HepG2 (cell line): ENCODE results near the gene NUP35. TPM values are rescaled to one million over a fixed set of nuclear protein-coding genes. Genes with fewer than 3 reads are reported as not detected.

Source experiments
- ATAC-seq: fragments of 200-7000 bp; cut with Tn5 transposase; 3 replicates; pipeline ENCODE4 v1.9.1; 2020; ENCODE audit warnings: mild to moderate bottlenecking, moderate library complexity
- BruUV-seq: library from RNA; stranded (reverse); fragments of 400-500 nt; replicated peaks from 2 replicates; lab custom pipeline; 2021; lab: Mats Ljungman, UMichigan
- CTCF ChIA-PET: fragments of 300-600 bp; formaldehyde crosslinking; extraction: SDS; loops from one replicate; lab custom pipeline; 2021; ENCODE audit warnings: low total read pairs, inconsistent platforms, low intra/inter-chr PET ratio; lab: Yijun Ruan, JAX
- POLR2A ChIA-PET: fragments of 350-600 bp; sonication (Branson Sonifier 250); formaldehyde crosslinking; loops from one replicate; lab custom pipeline; 2020; ENCODE audit warnings: antibody characterized with exemption, inconsistent platforms; lab: Yijun Ruan, JAX
- DNase-seq: peaks from one replicate; pipeline ENCODE4 v3.0.0-alpha.2; 2015; ENCODE audit warnings: low spot score
- FAIRE-seq: peaks from 3 replicates; lab custom pipeline; 2011; peaks lifted over from hg19 to GRCh38; lab: Jason Lieb, UNC
- H2AFZ ChIP-seq: one replicate; pipeline ENCODE4 v1.6.1; 2011; ENCODE audit warnings: low read length, inconsistent platforms
- H3K27ac ChIP-seq: fragments of 300-600 bp; 3 replicates; pipeline ENCODE4 v1.8.0; 2011; ENCODE audit warnings: mixed run types, mild to moderate bottlenecking, mixed read lengths, low read length, inconsistent platforms; ENCODE audit not compliant: insufficient read depth; ENCODE audit errors: extremely low read length
- H3K27me3 ChIP-seq, 2 experiments: fragments of 200-600 bp in 1 of 2; 2 replicates in 1 of 2; 3 replicates in 1 of 2; pipeline versions ENCODE4 v1.6.0 to v1.8.0; 2011; ENCODE audit warnings: low read length in 2 of 2, mild to moderate bottlenecking in 2 of 2, moderate library complexity in 2 of 2, inconsistent platforms in 1 of 2; ENCODE audit not compliant: insufficient read depth in 2 of 2, control insufficient read depth in 1 of 2
- H3K36me3 ChIP-seq, 2 experiments: fragments of 200-600 bp in 1 of 2; replicated peaks in 1 of 2; 2 replicates in 1 of 2; 3 replicates in 1 of 2; pipeline versions ENCODE4 v1.5.1 to v1.8.0; 2011; ENCODE audit warnings: low read length in 2 of 2, inconsistent platforms in 1 of 2; ENCODE audit not compliant: insufficient read depth in 2 of 2, control insufficient read depth in 1 of 2
- H3K4me1 ChIP-seq: 2 replicates; pipeline ENCODE4 v1.5.1; 2012; ENCODE audit warnings: low read length, inconsistent platforms; ENCODE audit not compliant: insufficient read depth
- H3K4me2 ChIP-seq: 2 replicates; pipeline ENCODE4 v1.6.0; 2011; ENCODE audit warnings: low read depth, low read length, inconsistent platforms
- H3K4me3 ChIP-seq, 3 experiments: fragments of 200-600 bp in 1 of 3; sonication (generic), shearing (Covaris generic) in 1 of 3; replicated peaks in 1 of 3; 2 replicates each; pipeline ENCODE4 v1.5.1; 2011 to 2016; ENCODE audit warnings: low read length in 3 of 3, inconsistent platforms in 2 of 3, low read depth in 2 of 3, mild to moderate bottlenecking in 2 of 3, control low read depth in 1 of 3, mixed read lengths in 1 of 3; ENCODE audit not compliant: insufficient read depth in 1 of 3
- H3K79me2 ChIP-seq: one replicate; pipeline ENCODE4 v1.6.1; 2011; ENCODE audit warnings: low read length, inconsistent platforms; ENCODE audit not compliant: insufficient read depth
- H3K9ac ChIP-seq: 2 replicates; pipeline ENCODE4 v1.6.0; 2011; ENCODE audit warnings: mild to moderate bottlenecking, low read depth, low read length, inconsistent platforms; ENCODE audit not compliant: insufficient read depth
- H3K9me3 ChIP-seq: 2 replicates; pipeline ENCODE4 v1.5.1; 2012; ENCODE audit warnings: mild to moderate bottlenecking, low read length
- H4K20me1 ChIP-seq: 2 replicates; pipeline ENCODE4 v1.6.0; 2011; ENCODE audit warnings: inconsistent platforms, mild to moderate bottlenecking, low read length, moderate library complexity; ENCODE audit not compliant: insufficient read depth
- CBX2 ChIP-seq, 2 experiments: fragments of 200-600 bp in 1 of 2; sonication (generic); formaldehyde crosslinking in 1 of 2; IDR thresholded peaks; 2 replicates each; pipeline versions ENCODE4 v1.7.0 to v1.8.1; 2018 to 2022; ENCODE audit warnings: low read depth in 2 of 2, low read length in 1 of 2, mild to moderate bottlenecking in 1 of 2, missing genetic modification reagents in 1 of 2
- GPBP1L1 ChIP-seq: sonication (generic); formaldehyde crosslinking; IDR thresholded peaks from 2 replicates; pipeline ENCODE4 v1.5.0; 2020; ENCODE audit warnings: mild to moderate bottlenecking, missing genetic modification reagents
- ISL2 ChIP-seq: sonication (generic); formaldehyde crosslinking; IDR thresholded peaks from 2 replicates; pipeline ENCODE4 v1.5.0; 2020; ENCODE audit warnings: missing genetic modification reagents
- MIER3 ChIP-seq: IDR thresholded peaks from 2 replicates; pipeline ENCODE4 v1.6.1; 2016; ENCODE audit warnings: missing compliant biosample characterization, borderline replicate concordance
- NFIC ChIP-seq: IDR thresholded peaks from 2 replicates; pipeline ENCODE4 v1.6.1; 2012; ENCODE audit warnings: mild to moderate bottlenecking, low read length, inconsistent platforms
- RERE ChIP-seq: IDR thresholded peaks from 2 replicates; pipeline ENCODE4 v1.6.1; 2016; ENCODE audit warnings: low read depth, missing genetic modification reagents, missing compliant biosample characterization
- RFX1 ChIP-seq: fragments of 450-650 bp; IDR thresholded peaks from 2 replicates; pipeline ENCODE4 v1.6.1; 2017
- RFXAP ChIP-seq: sonication (generic); formaldehyde crosslinking; IDR thresholded peaks from 2 replicates; pipeline ENCODE4 v1.4.0; 2020; ENCODE audit warnings: missing genetic modification reagents, borderline replicate concordance
- TEAD3 ChIP-seq: optimal IDR thresholded peaks from 2 replicates; pipeline ENCODE3; 2016; ENCODE audit warnings: borderline replicate concordance
- U2AF2 ChIP-seq: fragments of 200-400 bp; formaldehyde crosslinking; IDR thresholded peaks from 2 replicates; pipeline ENCODE4 v1.6.1; 2017; ENCODE audit warnings: low read depth, mild to moderate bottlenecking, low read length
- ZBTB1 ChIP-seq: sonication (generic); formaldehyde crosslinking; IDR thresholded peaks from 2 replicates; pipeline ENCODE4 v1.4.0; 2020; ENCODE audit warnings: missing genetic modification reagents, borderline replicate concordance
- ZNF280D ChIP-seq: sonication (generic); formaldehyde crosslinking; IDR thresholded peaks from 2 replicates; pipeline ENCODE4 v1.5.1; 2020; ENCODE audit warnings: mild to moderate bottlenecking, missing genetic modification reagents
- WGBS: methylation state at CpG from one replicate; pipeline ENCODE4 v1.1.6; 2017; ENCODE audit warnings: low lambda C conversion rate; 5-methylcytosine and 5-hydroxymethylcytosine counted together
- in situ Hi-C: cut with HindIII; loops from 2 replicates; pipeline ENCODE4 v1.10.0; 2017; ENCODE audit warnings: low pct_unique_long_range_greater_than_20kb; ENCODE audit not compliant: extremely low pct_ligation_motif_present
- intact Hi-C: fragments of 100-400 bp; cut with micrococcal nuclease; formaldehyde crosslinking; loops from one replicate; pipeline ENCODE4 v1.10.0; 2022; ENCODE audit not compliant: unreplicated experiment
- polyA plus RNA-seq, 8 experiments: library from polyadenylated mRNA; depleted of rRNA in 3 of 8; stranded (reverse) in 7 of 8; unstranded in 1 of 8; fragments of >200 nt; fragmentation: Illumina TruSeq in 4 of 8; extraction: Trizol in 4 of 8; gene quantifications; 2 replicates each; pipeline versions ENCODE4 v1.2.1 to v1.2.3, GENCODE V29; 2011 to 2016; ENCODE audit warnings: low read depth in 4 of 8, missing spikeins in 1 of 8, mixed read lengths in 1 of 8; ENCODE audit not compliant: insufficient read depth in 1 of 8
- total RNA-seq, 5 experiments: library from RNA; depleted of rRNA; stranded (reverse); fragments of >200 nt; fragmentation: Illumina TruSeq; extraction: Trizol; gene quantifications; 2 replicates each; pipeline ENCODE4 v1.2.3, GENCODE V29; 2016; ENCODE audit warnings: low read depth in 1 of 5

NUP35 gene
- total and polyA plus RNA-seq, 2 of the 13 experiments (the other 11 are each of a cell fraction or from before 2014, with no cell fraction given): 16.9 to 53.6 TPM

GRCh38 chr2:183123117-183123958, 905 bp upstream of the NUP35 start:
- Histone ChIP-seq H3K27me3 (no peaks in the 10 kb centered on the region; a peak in 1 of 5 replicates), H2AFZ (peak overlapping the region; percentile 99), H3K27ac (peak overlapping the region; percentile 87), H3K4me2 (peak overlapping the region; percentile 99), H3K9ac (peak overlapping the region; percentile 85), H3K79me2 (peaks cover 39% of the 10 kb centered on the region), H4K20me1 (no peaks in the 10 kb centered on the region), H3K36me3 (peaks cover 0 to 3% of the 10 kb centered on the region in 2 experiments; a peak in 1 of 5 replicates), H3K4me3 (peak overlapping the region; percentile 81 to 90 (median 87)), H3K9me3 (no peaks in the 10 kb centered on the region), H3K4me1 (peaks cover 34% of the 10 kb centered on the region)
- no TSS peak for BruUV-seq
- FAIRE-seq (no peak), DNase-seq (no peak), ATAC-seq (no peak)
- CTCF ChIA-PET: no interaction called here
- intact Hi-C loops: no loop called here
- 20% methylated on average over 17 of the region's 17 CpGs for WGBS
- POLR2A ChIA-PET: interaction anchor here (0.5 to 3.5 kb wide), 4 partner anchors 39 to 408 kb away, joined by 3 to 17 read pairs (median 4); partner anchors contain the start of genes DNAJC10, DUSP19 and NCKAP1
- in situ Hi-C loops: no loop called here
- TF ChIP-seq ZNF280D (CRISPR knock-in tag): no peak
- TF ChIP-seq RFXAP (CRISPR knock-in tag): no peak
- no peak for TF ChIP-seq MIER3 (CRISPR knock-in tag)
- no peak for TF ChIP-seq RERE
- no peak for TF ChIP-seq TEAD3 (CRISPR knock-in tag)
- no peak for TF ChIP-seq U2AF2
- TF ChIP-seq RFX1: no peak
- no peak for TF ChIP-seq GPBP1L1 (CRISPR knock-in tag)
- no peak for TF ChIP-seq ISL2
- TF ChIP-seq NFIC: no peak
- TF ChIP-seq CBX2 (IDR thresholded peaks at IDR 0.05; ENCODE audit: low read depth, low read length): peak; percentile 79
- TF ChIP-seq CBX2 (CRISPR knock-in tag; IDR thresholded peaks at IDR 0.05; ENCODE audit: low read depth): no peak
- no peak for TF ChIP-seq ZBTB1 (CRISPR knock-in tag)
